DND-41 (cell line): Measurements from ENCODE around the gene CFAP221.

Source experiments
- CTCF ChIP-seq: IDR thresholded peaks from 2 replicates; pipeline ENCODE4 v1.5.1; 2012; ENCODE audit warnings: borderline replicate concordance, low read length, moderate library complexity, mild to moderate bottlenecking; ENCODE audit not compliant: poor library complexity, severe bottlenecking; ENCODE audit errors: extremely low read depth
- EZH2 ChIP-seq: IDR thresholded peaks from 3 replicates; pipeline ENCODE4 v1.6.1; 2012; ENCODE audit warnings: borderline replicate concordance, low read depth, mild to moderate bottlenecking, moderate library complexity, low read length, inconsistent platforms; ENCODE audit not compliant: severe bottlenecking

- TF ChIP-seq CTCF, result no peak
- TF ChIP-seq EZH2, result no peak
Measured at GRCh38 chr2:119598596-119599263, 54.5 kb downstream of the CFAP221 start.
